HFFc6 (cell line): ENCODE results near the gene ZNF273. TPM values are rescaled to one million over a fixed set of nuclear protein-coding genes. Genes with fewer than 3 reads are reported as not detected.

Source experiments
- DNase-seq: peaks from one replicate; pipeline ENCODE4 v3.0.0-alpha.2; 2018
- H3K27ac Mint-ChIP-seq: 2 replicates; pipeline ENCODE4 v1.8.0; 2020; ENCODE audit warnings: mild to moderate bottlenecking, mixed read lengths
- H3K27me3 Mint-ChIP-seq: 2 replicates; pipeline ENCODE4 v1.8.0; 2021; ENCODE audit warnings: mild to moderate bottlenecking, moderate library complexity, mixed read lengths; ENCODE audit not compliant: insufficient read depth
- H3K36me3 Mint-ChIP-seq: 2 replicates; pipeline ENCODE4 v1.8.0; 2021; ENCODE audit warnings: low read depth, mixed read lengths
- H3K4me1 Mint-ChIP-seq: 2 replicates; pipeline ENCODE4 v1.8.0; 2020; ENCODE audit warnings: low read depth, mixed read lengths
- H3K4me3 Mint-ChIP-seq: 2 replicates; pipeline ENCODE4 v1.8.0; 2020; ENCODE audit warnings: mild to moderate bottlenecking, moderate library complexity, mixed read lengths
- H3K9me3 Mint-ChIP-seq: 2 replicates; pipeline ENCODE4 v1.8.0; 2020; ENCODE audit warnings: mild to moderate bottlenecking, mixed read lengths
- CTCF ChIP-seq: fragments of 200-600 bp; sonication (generic); IDR thresholded peaks from 2 replicates; pipeline ENCODE4 v1.5.0; 2021; ENCODE audit warnings: antibody characterized with exemption, mild to moderate bottlenecking
- total RNA-seq, 6 experiments: library from RNA; stranded (reverse); fragmentation: NEBNext Ultra II Directional; extraction: Animal tissue kit (Norgen Biotek cat#: 25700); gene quantifications; 2 replicates in 1 of 6; 3 replicates in 5 of 6; pipeline ENCODE4 v1.2.3, GENCODE V29; 2021

Gene ZNF273
- total RNA-seq, 6 experiments from 2014 or later: 1.2 to 2.5 (median 2.0) TPM

GRCh38 chr7:64877714-64878610 is 25.1 kb upstream of the ZNF273 start:
- H3K36me3 Mint-ChIP-seq: peaks cover 28% of the 10 kb centered on the region
- H3K4me3 Mint-ChIP-seq: no peak overlapping the region; the same call in 1 of the 2 replicates
- no peak for DNase-seq
- peaks cover 84% of the 10 kb centered on the region for H3K9me3 Mint-ChIP-seq
- no peak for TF ChIP-seq CTCF
- H3K4me1 Mint-ChIP-seq: no peaks in the 10 kb centered on the region
- peaks cover 8% of the 10 kb centered on the region; the same call in 1 of the 2 replicates for H3K27me3 Mint-ChIP-seq
- H3K27ac Mint-ChIP-seq: no peak overlapping the region

- no peak for DNase-seq
- H3K36me3 Mint-ChIP-seq: peaks cover 31% of the 10 kb centered on the region
- no peaks in the 10 kb centered on the region for H3K4me1 Mint-ChIP-seq
- peaks cover 88% of the 10 kb centered on the region for H3K9me3 Mint-ChIP-seq
- peaks cover 8% of the 10 kb centered on the region; the same call in 1 of the 2 replicates for H3K27me3 Mint-ChIP-seq
- no peak for TF ChIP-seq CTCF
- H3K27ac Mint-ChIP-seq: no peak overlapping the region
- no peak overlapping the region for H3K4me3 Mint-ChIP-seq
Measured at GRCh38 chr7:64878684-64879083, 24.4 kb upstream of the ZNF273 start.

GRCh38 chr7:64879086-64879730 is 23.9 kb upstream of the ZNF273 start:
- no peaks in the 10 kb centered on the region for H3K4me1 Mint-ChIP-seq
- H3K27ac Mint-ChIP-seq: no peak overlapping the region
- no peak for DNase-seq
- H3K27me3 Mint-ChIP-seq: peaks cover 8% of the 10 kb centered on the region; the same call in 1 of the 2 replicates
- peaks cover 36% of the 10 kb centered on the region for H3K36me3 Mint-ChIP-seq
- no peak for TF ChIP-seq CTCF
- no peak overlapping the region for H3K4me3 Mint-ChIP-seq
- H3K9me3 Mint-ChIP-seq: peaks cover 88% of the 10 kb centered on the region

- Mint-ChIP-seq H3K9me3 (peaks cover 85% of the 10 kb centered on the region), H3K4me1 (no peaks in the 10 kb centered on the region)
- no peak for DNase-seq
Measured at GRCh38 chr7:64879800-64880199, 23.3 kb upstream of the ZNF273 start.

More at GRCh38 chr7:64879800-64880199, 23.3 kb upstream of the ZNF273 start:
- Mint-ChIP-seq H3K4me3 (no peak overlapping the region), H3K27ac (no peak overlapping the region), H3K27me3 (peaks cover 4% of the 10 kb centered on the region; the same call in 1 of the 2 replicates), H3K36me3 (peaks cover 42% of the 10 kb centered on the region)
- no peak for TF ChIP-seq CTCF
